IMR-90 (cell line): Measurements from ENCODE around the gene VAT1L. TPM values are rescaled to one million over a fixed set of nuclear protein-coding genes. Genes with fewer than 3 reads are reported as not detected.

Experiments
- ATAC-seq: fragments of 200-7000 bp; cut with Tn5 transposase; 2 replicates; pipeline ENCODE4 v1.9.1; 2020; ENCODE audit warnings: low read depth, mild to moderate bottlenecking, moderate library complexity
- BruUV-seq: library from RNA; stranded (reverse); fragments of 400-500 nt; replicated peaks from 2 replicates; lab custom pipeline; 2021; lab: Mats Ljungman, UMichigan
- CTCF ChIA-PET: fragments of 300-600 bp; formaldehyde crosslinking; extraction: SDS; loops from one replicate; lab custom pipeline; 2021; ENCODE audit warnings: antibody characterized with exemption; lab: Yijun Ruan, JAX
- POLR2A ChIA-PET: fragments of 300-600 bp; sonication (Branson Sonifier 250); formaldehyde crosslinking; loops from one replicate; lab custom pipeline; 2022; ENCODE audit warnings: antibody characterized with exemption; ENCODE audit not compliant: unreplicated experiment; lab: Charles Lee
- DNase-seq: peaks from one replicate; pipeline ENCODE4 v3.0.0; 2013
- H2AFZ ChIP-seq: replicated peaks from 2 replicates; pipeline ENCODE3; 2013; ENCODE audit warnings: low read length, mild to moderate bottlenecking; ENCODE audit not compliant: poor library complexity
- H2AK5ac ChIP-seq: 2 replicates; pipeline ENCODE4 v1.6.1; 2013; ENCODE audit warnings: low read depth, low read length, inconsistent platforms
- H2AK9ac ChIP-seq: replicated peaks from 2 replicates; pipeline ENCODE3; 2013; ENCODE audit warnings: mild to moderate bottlenecking, low read depth, low read length, moderate library complexity; ENCODE audit not compliant: poor library complexity
- H2BK120ac ChIP-seq: 2 replicates; pipeline ENCODE4 v1.6.1; 2013; ENCODE audit warnings: low read depth, low read length, inconsistent platforms
- H2BK15ac ChIP-seq: 3 replicates; pipeline ENCODE4 v1.6.1; 2013; ENCODE audit warnings: low read depth, low read length, inconsistent platforms
- H2BK20ac ChIP-seq: 2 replicates; pipeline ENCODE4 v1.6.1; 2013; ENCODE audit warnings: low read depth, mild to moderate bottlenecking, inconsistent platforms, low read length, moderate library complexity
- H2BK5ac ChIP-seq: 2 replicates; pipeline ENCODE4 v1.6.1; 2013; ENCODE audit warnings: mild to moderate bottlenecking, low read depth, low read length, inconsistent platforms; ENCODE audit not compliant: poor library complexity, severe bottlenecking
- H3K14ac ChIP-seq: replicated peaks from 2 replicates; pipeline ENCODE4 v1.6.1; 2013; ENCODE audit warnings: low read depth, low read length, inconsistent platforms
- H3K18ac ChIP-seq: 2 replicates; pipeline ENCODE4 v1.6.1; 2013; ENCODE audit warnings: low read depth, low read length, control low read depth
- H3K23ac ChIP-seq: 2 replicates; pipeline ENCODE4 v1.6.1; 2013; ENCODE audit warnings: low read depth, low read length, inconsistent platforms
- H3K27ac ChIP-seq: 2 replicates; pipeline ENCODE4 v1.5.1; 2013; ENCODE audit warnings: mild to moderate bottlenecking, control low read depth, low read length; ENCODE audit not compliant: insufficient read depth
- H3K27me3 ChIP-seq: 2 replicates; pipeline ENCODE4 v1.6.1; 2013; ENCODE audit warnings: low read length; ENCODE audit not compliant: control insufficient read depth, insufficient read depth
- H3K36me3 ChIP-seq: 2 replicates; pipeline ENCODE4 v1.6.1; 2013; ENCODE audit warnings: low read length, mixed read lengths; ENCODE audit not compliant: control insufficient read depth, insufficient read depth
- H3K4ac ChIP-seq: 2 replicates; pipeline ENCODE4 v1.6.1; 2013; ENCODE audit warnings: low read depth, low read length, inconsistent platforms
- H3K4me1 ChIP-seq: 2 replicates; pipeline ENCODE4 v1.6.1; 2013; ENCODE audit warnings: low read length, mixed read lengths; ENCODE audit not compliant: control insufficient read depth, insufficient read depth
- H3K4me2 ChIP-seq: 2 replicates; pipeline ENCODE4 v1.6.1; 2013; ENCODE audit warnings: low read depth, mild to moderate bottlenecking, control low read depth, low read length, moderate library complexity
- H3K4me3 ChIP-seq: 2 replicates; pipeline ENCODE4 v1.5.1; 2013; ENCODE audit warnings: low read depth, mild to moderate bottlenecking, control low read depth, low read length, moderate library complexity; ENCODE audit not compliant: insufficient read depth
- H3K56ac ChIP-seq: 2 replicates; pipeline ENCODE4 v1.6.1; 2013; ENCODE audit warnings: low read length, inconsistent platforms; ENCODE audit not compliant: insufficient read depth; ENCODE audit errors: extremely low read depth
- H3K79me1 ChIP-seq, 2 experiments: 2 replicates each; pipeline ENCODE4 v1.6.1; 2013; ENCODE audit warnings: low read length in 2 of 2, inconsistent platforms in 1 of 2, low read depth in 1 of 2
- H3K9ac ChIP-seq: 2 replicates; pipeline ENCODE4 v1.6.1; 2013; ENCODE audit warnings: low read depth, low read length, control low read depth
- H3K9me1 ChIP-seq: 2 replicates; pipeline ENCODE4 v1.6.1; 2013; ENCODE audit warnings: low read length, inconsistent platforms; ENCODE audit not compliant: insufficient read depth
- H3K9me3 ChIP-seq: 2 replicates; pipeline ENCODE4 v1.6.1; 2013; ENCODE audit warnings: low read length; ENCODE audit not compliant: control insufficient read depth, insufficient read depth
- H4K20me1 ChIP-seq: 2 replicates; pipeline ENCODE4 v1.6.1; 2013; ENCODE audit warnings: low read length, inconsistent platforms; ENCODE audit not compliant: insufficient read depth
- H4K5ac ChIP-seq: 2 replicates; pipeline ENCODE4 v1.6.1; 2013; ENCODE audit warnings: mild to moderate bottlenecking, low read depth, low read length, control low read depth
- H4K8ac ChIP-seq, 2 experiments: 2 replicates each; pipeline ENCODE4 v1.6.1; 2013; ENCODE audit warnings: low read depth in 2 of 2, low read length in 2 of 2, control low read depth in 1 of 2, inconsistent platforms in 1 of 2
- H4K91ac ChIP-seq: 2 replicates; pipeline ENCODE4 v1.6.1; 2013; ENCODE audit warnings: low read depth, low read length, inconsistent platforms; ENCODE audit not compliant: insufficient read depth
- BHLHE40 ChIP-seq: fragments of 150-350 bp; IDR thresholded peaks from 2 replicates; pipeline ENCODE4 v1.6.1; 2016; ENCODE audit warnings: mild to moderate bottlenecking, low read depth, low read length
- CEBPB ChIP-seq: IDR thresholded peaks from 2 replicates; pipeline ENCODE4 v1.6.1; 2012; ENCODE audit warnings: low read depth, low read length, improper control_type of control experiment
- CHD1 ChIP-seq: IDR thresholded peaks from 2 replicates; pipeline ENCODE4 v1.6.1; 2012; ENCODE audit warnings: low read depth, low read length, improper control_type of control experiment
- CTCF ChIP-seq: conservative IDR thresholded peaks from 2 replicates; pipeline ENCODE4 v1.5.1; 2012; ENCODE audit warnings: mild to moderate bottlenecking, low read depth, low read length, improper control_type of control experiment
- ELK1 ChIP-seq: fragments of 150-350 bp; IDR thresholded peaks from 2 replicates; pipeline ENCODE4 v1.6.1; 2016; ENCODE audit warnings: low read depth, mild to moderate bottlenecking, low read length, moderate library complexity, borderline replicate concordance
- FOS ChIP-seq: fragments of 150-350 bp; IDR thresholded peaks from 2 replicates; pipeline ENCODE4 v1.6.1; 2016; ENCODE audit warnings: low read depth, low read length
- MAFK ChIP-seq: IDR thresholded peaks from 2 replicates; pipeline ENCODE4 v1.6.1; 2012; ENCODE audit warnings: low read depth, low read length, improper control_type of control experiment
- MAZ ChIP-seq: IDR thresholded peaks from 2 replicates; pipeline ENCODE4 v1.6.1; 2012; ENCODE audit warnings: low read depth, mild to moderate bottlenecking, low read length, improper control_type of control experiment, moderate library complexity, borderline replicate concordance
- MXI1 ChIP-seq: IDR thresholded peaks from 2 replicates; pipeline ENCODE4 v1.6.1; 2012; ENCODE audit warnings: low read depth, mild to moderate bottlenecking, low read length, moderate library complexity, borderline replicate concordance
- NFE2L2 ChIP-seq: fragments of 150-350 bp; IDR thresholded peaks from 2 replicates; pipeline ENCODE4 v1.6.1; 2016; ENCODE audit warnings: low read depth, mild to moderate bottlenecking, low read length
- POLR2A ChIP-seq: IDR thresholded peaks from 2 replicates; pipeline ENCODE4 v1.6.1; 2012; ENCODE audit warnings: mild to moderate bottlenecking, low read depth, low read length
- RAD21 ChIP-seq: IDR thresholded peaks from 2 replicates; pipeline ENCODE4 v1.6.1; 2012; ENCODE audit warnings: low read length, improper control_type of control experiment
- RCOR1 ChIP-seq: IDR thresholded peaks from 2 replicates; pipeline ENCODE4 v1.6.1; 2012; ENCODE audit warnings: mild to moderate bottlenecking, low read length, improper control_type of control experiment; ENCODE audit not compliant: insufficient replicate concordance
- RFX5 ChIP-seq: IDR thresholded peaks from 2 replicates; pipeline ENCODE4 v1.8.0; 2012; ENCODE audit warnings: low read depth, mild to moderate bottlenecking, low read length, moderate library complexity
- SMC3 ChIP-seq: fragments of 150-350 bp; IDR thresholded peaks from 2 replicates; pipeline ENCODE4 v1.6.1; 2016; ENCODE audit warnings: low read depth, mild to moderate bottlenecking, antibody characterized with exemption, low read length, moderate library complexity
- USF2 ChIP-seq: fragments of 150-350 bp; IDR thresholded peaks from 2 replicates; pipeline ENCODE4 v1.6.1; 2017; ENCODE audit warnings: mild to moderate bottlenecking, antibody characterized with exemption, low read length, low read depth
- WGBS, 2 experiments: methylation state at CpG; one replicate each; pipeline versions ENCODE4 v1.1.5 to v1.1.7; 2013; ENCODE audit warnings: missing lambda C conversion rate in 2 of 2; ENCODE audit not compliant: insufficient read length in 1 of 2; ENCODE audit errors: extremely low coverage in 2 of 2; 5-methylcytosine and 5-hydroxymethylcytosine counted together
- dilution Hi-C: fragments of 300-500 bp; cut with HindIII; formaldehyde crosslinking; loops from one replicate; pipeline ENCODE4 v1.14.3; 2018; ENCODE audit warnings: low sequenced_read_pairs; ENCODE audit not compliant: unreplicated experiment
- in situ Hi-C: fragments of 300-500 bp; cut with MboI; formaldehyde crosslinking; loops from 3 replicates; pipeline ENCODE4 v1.14.3; 2019; ENCODE audit warnings: low sequenced_read_pairs, inconsistent platforms, mixed read lengths
- intact Hi-C: fragments of 100-400 bp; cut with micrococcal nuclease; formaldehyde crosslinking; loops from 2 replicates; pipeline ENCODE4 v1.10.0; 2022
- polyA plus RNA-seq, 3 experiments: library from polyadenylated mRNA; depleted of rRNA; stranded (reverse); fragments of >200 nt; gene quantifications; 2 replicates each; pipeline ENCODE4 v1.2.3, GENCODE V29; 2012; ENCODE audit warnings: low replicate concordance in 1 of 3
- total RNA-seq: library from RNA; depleted of rRNA; stranded (reverse); fragments of >200 nt; gene quantifications from 2 replicates; pipeline ENCODE4 v1.2.3, GENCODE V29; 2012

The VAT1L gene
- total and polyA plus RNA-seq, 2 of the 4 experiments (the other 2 are of a cell fraction) = 15.4 to 18.5 TPM

GRCh38 chr16:77744141-77744540 is 44.2 kb upstream of the VAT1L start:
- CTCF ChIA-PET = interaction anchor here (0.6 to 1.3 kb wide), 3 partner anchors 13 to 38 kb away, joined by 3 read pairs; no protein-coding TSS in a partner anchor
- H2AFZ ChIP-seq = no peak overlapping the region

More at GRCh38 chr16:77744141-77744540, 44.2 kb upstream of the VAT1L start:
- Histone ChIP-seq H3K14ac (no peak overlapping the region), H3K36me3 (no peaks in the 10 kb centered on the region), H3K56ac (no peak overlapping the region), H3K4ac (no peak overlapping the region), H3K9ac (no peak overlapping the region), H3K27me3 (peaks cover 4% of the 10 kb centered on the region), H2BK5ac (no peak overlapping the region), H4K20me1 (no peaks in the 10 kb centered on the region), H2BK20ac (no peak overlapping the region), H3K79me1 (no peaks in the 10 kb centered on the region), H3K4me3 (no peak overlapping the region), H4K8ac (no peak overlapping the region), H3K9me3 (no peaks in the 10 kb centered on the region), H2AK5ac (no peak overlapping the region), H2BK120ac (no peak overlapping the region), H3K18ac (no peak overlapping the region), H2BK15ac (no peak overlapping the region), H4K91ac (no peak overlapping the region), H4K5ac (no peak overlapping the region), H3K23ac (no peak overlapping the region), H3K4me1 (peaks cover 9% of the 10 kb centered on the region), H2AK9ac (no peak overlapping the region), H3K4me2 (no peak overlapping the region), H3K9me1 (no peaks in the 10 kb centered on the region), H3K27ac (no peak overlapping the region)
- dilution Hi-C loops (no loop called here), intact Hi-C loops (no loop called here), in situ Hi-C loops (no loop called here)
- POLR2A ChIA-PET = no interaction called here
- no CpG with 5 or more reads among the region's 4 CpGs for WGBS, 2 experiments
- ATAC-seq (peak; percentile 73), DNase-seq (peak; percentile 35)
- TF ChIP-seq POLR2A = no peak
- TF ChIP-seq MXI1 = no peak
- TF ChIP-seq BHLHE40 = no peak
- TF ChIP-seq CEBPB = no peak
- no peak for TF ChIP-seq RAD21
- TF ChIP-seq MAFK = no peak
- TF ChIP-seq RFX5 = no peak
- TF ChIP-seq USF2 = no peak
- no peak for TF ChIP-seq SMC3
- no peak for TF ChIP-seq ELK1
- TF ChIP-seq NFE2L2 = no peak
- no peak for TF ChIP-seq RCOR1
- TF ChIP-seq FOS = no peak
- TF ChIP-seq MAZ = no peak
- TF ChIP-seq CHD1 = no peak
- TF ChIP-seq CTCF = no peak
- no TSS peak for BruUV-seq
